HCT116 (cell line): ENCODE data around the gene CMBL. TPM values are rescaled to one million over a fixed set of nuclear protein-coding genes. Genes with fewer than 3 reads are reported as not detected.

Experiments
- ATAC-seq: fragments of 200-7000 bp; cut with Tn5 transposase; 2 replicates; pipeline ENCODE4 v1.9.1; 2020; ENCODE audit warnings: mild to moderate bottlenecking, moderate library complexity
- BruUV-seq: library from RNA; stranded (reverse); fragments of 400-500 nt; replicated peaks from 2 replicates; lab custom pipeline; 2021; lab: Mats Ljungman, UMichigan
- CTCF ChIA-PET: fragments of 300-600 bp; sonication (Branson Sonifier 250); formaldehyde crosslinking; loops from one replicate; lab custom pipeline; 2021; ENCODE audit warnings: antibody characterized with exemption; lab: Charles Lee
- POLR2A ChIA-PET: fragments of 300-600, 350-600 bp; sonication (Branson Sonifier 250); formaldehyde crosslinking; loops from one replicate; lab custom pipeline; 2021; ENCODE audit warnings: antibody characterized with exemption; lab: Charles Lee
- RAD21 ChIA-PET, 2 experiments: fragments of 300-600 bp; sonication (Branson Sonifier 250); formaldehyde crosslinking; loops; one replicate each; lab custom pipeline; 2023; ENCODE audit warnings: low total read pairs in 2 of 2; ENCODE audit not compliant: uncharacterized antibody in 2 of 2, unreplicated experiment in 2 of 2, low non-redundant PET in 1 of 2; lab: Charles Lee
- DNase-seq: peaks from one replicate; pipeline ENCODE4 v3.0.0-alpha.2; 2010; ENCODE audit warnings: low read depth, low spot score
- H2AFZ ChIP-seq: fragments of 200-600 bp; shearing (Covaris generic), sonication (generic); 2 replicates; pipeline ENCODE4 v1.6.1; 2017; ENCODE audit warnings: low read depth, mixed run types, mixed read lengths, antibody characterized with exemption, low read length; ENCODE audit not compliant: poor library complexity, severe bottlenecking
- H3K27ac ChIP-seq: 2 replicates; pipeline ENCODE4 v1.5.1; 2012; ENCODE audit warnings: low read depth, low read length
- H3K27me3 ChIP-seq: fragments of 200-600 bp; sonication (generic); 2 replicates; pipeline ENCODE4 v1.6.1; 2016; ENCODE audit warnings: mixed run types, low read length, mixed read lengths; ENCODE audit not compliant: insufficient read depth
- H3K36me3 ChIP-seq, 2 experiments: fragments of 200-500 bp in 1 of 2; fragments of 200-600 bp in 1 of 2; sonication (Bioruptor generic) in 1 of 2; sonication (generic) in 1 of 2; 2 replicates each; pipeline versions ENCODE4 v1.5.1 to v1.6.1; 2014 to 2016; ENCODE audit warnings: low read length in 2 of 2, inconsistent platforms in 1 of 2, mixed read lengths in 1 of 2, mixed run types in 1 of 2; ENCODE audit not compliant: insufficient read depth in 2 of 2, control insufficient read depth in 1 of 2
- H3K4me1 ChIP-seq, 2 experiments: fragments of 200-600 bp in 1 of 2; sonication (generic) in 1 of 2; 2 replicates each; pipeline versions ENCODE4 v1.5.1 to v1.6.1; 2012 to 2017; ENCODE audit warnings: low read length in 2 of 2, inconsistent platforms in 1 of 2, mild to moderate bottlenecking in 1 of 2, mixed read lengths in 1 of 2, mixed run types in 1 of 2, moderate library complexity in 1 of 2; ENCODE audit not compliant: insufficient read depth in 2 of 2, control insufficient read depth in 1 of 2
- H3K4me2 ChIP-seq: fragments of 200-600 bp; sonication (generic); 2 replicates; pipeline ENCODE4 v1.6.1; 2017; ENCODE audit warnings: mixed run types, low read length, mixed read lengths
- H3K4me3 ChIP-seq, 2 experiments: fragments of 200-600 bp in 1 of 2; sonication (generic) in 1 of 2; replicated peaks in 1 of 2; 2 replicates each; pipeline ENCODE4 v1.5.1; 2011 to 2016; ENCODE audit warnings: low read length in 2 of 2, control low read depth in 1 of 2, low read depth in 1 of 2, mild to moderate bottlenecking in 1 of 2, mixed read lengths in 1 of 2, mixed run types in 1 of 2
- H3K79me2 ChIP-seq: fragments of 200-600 bp; sonication (generic); 2 replicates; pipeline ENCODE4 v1.6.1; 2017; ENCODE audit warnings: mild to moderate bottlenecking, mixed run types, low read length, moderate library complexity, mixed read lengths; ENCODE audit not compliant: insufficient read depth
- H3K9ac ChIP-seq: fragments of 200-600 bp; sonication (generic); 2 replicates; pipeline ENCODE4 v1.6.1; 2016; ENCODE audit warnings: low read length, mixed read lengths
- H3K9me2 ChIP-seq: fragments of 200-600 bp; sonication (generic), shearing (Covaris generic); 2 replicates; pipeline ENCODE4 v1.6.1; 2017; ENCODE audit warnings: mixed run types, mild to moderate bottlenecking, moderate library complexity; ENCODE audit not compliant: insufficient read depth
- H3K9me3 ChIP-seq, 2 experiments: fragments of 200-500 bp in 1 of 2; fragments of 200-600 bp in 1 of 2; sonication (Bioruptor generic) in 1 of 2; sonication (generic) in 1 of 2; 2 replicates each; pipeline ENCODE4 v1.6.1; 2014 to 2017; ENCODE audit warnings: low read length in 2 of 2, mixed read lengths in 2 of 2, inconsistent platforms in 1 of 2, low read depth in 1 of 2, mild to moderate bottlenecking in 1 of 2, mixed run types in 1 of 2, moderate library complexity in 1 of 2; ENCODE audit not compliant: control insufficient read depth in 1 of 2, insufficient read depth in 1 of 2
- H4K20me1 ChIP-seq: fragments of 200-600 bp; sonication (generic), shearing (Covaris generic); 2 replicates; pipeline ENCODE4 v1.6.1; 2017; ENCODE audit warnings: mixed run types, mild to moderate bottlenecking, moderate library complexity; ENCODE audit not compliant: insufficient read depth
- ATF3 ChIP-seq: IDR thresholded peaks from 2 replicates; pipeline ENCODE4 v1.6.1; 2012
- CBX3 ChIP-seq: IDR thresholded peaks from 2 replicates; pipeline ENCODE4 v1.6.1; 2012; ENCODE audit warnings: low read depth
- CEBPB ChIP-seq: IDR thresholded peaks from 2 replicates; pipeline ENCODE4 v1.6.1; 2012; ENCODE audit warnings: low read depth
- EGR1 ChIP-seq: IDR thresholded peaks from 2 replicates; pipeline ENCODE4 v1.6.1; 2012; ENCODE audit warnings: low read depth
- EZH2phosphoT487 ChIP-seq: fragments of 200-600 bp; IDR thresholded peaks from 2 replicates; pipeline ENCODE4 v1.6.1; 2018; ENCODE audit warnings: antibody characterized with exemption, borderline replicate concordance
- FOSL1 ChIP-seq: IDR thresholded peaks from 2 replicates; pipeline ENCODE4 v1.6.1; 2012; ENCODE audit warnings: low read depth
- JUND ChIP-seq: IDR thresholded peaks from 2 replicates; pipeline ENCODE4 v1.6.1; 2012
- MAX ChIP-seq: IDR thresholded peaks from 2 replicates; pipeline ENCODE4 v1.6.1; 2012
- REST ChIP-seq: IDR thresholded peaks from 2 replicates; pipeline ENCODE4 v1.6.1; 2012; ENCODE audit warnings: low read depth
- SP1 ChIP-seq: IDR thresholded peaks from 2 replicates; pipeline ENCODE4 v1.6.1; 2012; ENCODE audit warnings: low read depth
- SRF ChIP-seq: IDR thresholded peaks from 2 replicates; pipeline ENCODE4 v1.6.1; 2012; ENCODE audit warnings: low read depth
- ZBTB33 ChIP-seq: IDR thresholded peaks from 2 replicates; pipeline ENCODE4 v1.6.1; 2011; ENCODE audit warnings: mild to moderate bottlenecking, low read length, moderate library complexity; ENCODE audit not compliant: insufficient replicate concordance; ENCODE audit errors: extremely low read depth
- intact Hi-C: fragments of 100-400 bp; cut with micrococcal nuclease; formaldehyde crosslinking; loops from 2 replicates; pipeline ENCODE4 v1.10.0; 2022
- total RNA-seq: library from RNA; stranded (reverse); gene quantifications from one replicate; pipeline ENCODE4 v1.2.1, GENCODE V29; 2021; ENCODE audit not compliant: unreplicated experiment

The CMBL gene
- total RNA-seq, 1 experiment from 2014 or later = 51.0 TPM

GRCh38 chr5:10317825-10318682 lies 10.4 kb upstream of the CMBL start:
- peak; percentile 52 for ATAC-seq
- Histone ChIP-seq H4K20me1 (no peaks in the 10 kb centered on the region), H3K79me2 (no peaks in the 10 kb centered on the region), H3K9me3 (no peaks in the 10 kb centered on the region), H3K36me3 (no peaks in the 10 kb centered on the region), H3K4me3 (no peak overlapping the region), H3K9me2 (no peaks in the 10 kb centered on the region), H3K27ac (no peak overlapping the region), H3K4me2 (0 out of 2 replicates have a peak overlapping the region, but pooled peaks have one; percentile 10), H3K9ac (no peak overlapping the region), H2AFZ (peak overlapping the region; percentile 53), H3K27me3 (no peaks in the 10 kb centered on the region), H3K4me1 (peaks cover 2 to 19% of the 10 kb centered on the region in 2 experiments; a peak in 3 of 4 replicates)
- TF ChIP-seq ATF3 (no peak), JUND (no peak), EZH2phosphoT487 (no peak), CBX3 (peak; percentile 63), ZBTB33 (no peak), CEBPB (no peak), SRF (no peak), SP1 (no peak), FOSL1 (peak; percentile 34; the same call in 1 of the 2 replicates), REST (no peak), MAX (peak; percentile 73; the same call in 1 of the 2 replicates), EGR1 (no peak)
- no TSS peak for BruUV-seq
- ChIA-PET POLR2A (interaction anchor here (1.0 to 1.4 kb wide), 2 partner anchors 10 to 36 kb away, joined by 3 to 4 read pairs; partner anchors contain the start of gene MARCHF6), CTCF (interaction anchor here (0.9 kb wide), 2 partner anchors 9 to 34 kb away, joined by 3 read pairs; no protein-coding TSS in a partner anchor), RAD21 (no interaction called here)
- intact Hi-C loops = no loop called here
- no peak for DNase-seq
